GM10266 (cell line): Measurements from ENCODE around the gene MRPS7.
A peak's percentile ranks its signal among the peaks of the same experiment; 100 is the strongest.

Experiments
- DNase-seq: peaks from one replicate; pipeline ENCODE4 v3.0.0; 2012; ENCODE audit errors: extremely low spot score
- TF ChIP-seq, protein P1 (sequence below): IDR thresholded peaks from 2 replicates; pipeline ENCODE4 v1.5.1; 2012; ENCODE audit warnings: mild to moderate bottlenecking, low read depth; ENCODE audit not compliant: control insufficient read depth, insufficient read depth; ENCODE audit errors: missing control alignments

The MRPS7 gene

DNA sequence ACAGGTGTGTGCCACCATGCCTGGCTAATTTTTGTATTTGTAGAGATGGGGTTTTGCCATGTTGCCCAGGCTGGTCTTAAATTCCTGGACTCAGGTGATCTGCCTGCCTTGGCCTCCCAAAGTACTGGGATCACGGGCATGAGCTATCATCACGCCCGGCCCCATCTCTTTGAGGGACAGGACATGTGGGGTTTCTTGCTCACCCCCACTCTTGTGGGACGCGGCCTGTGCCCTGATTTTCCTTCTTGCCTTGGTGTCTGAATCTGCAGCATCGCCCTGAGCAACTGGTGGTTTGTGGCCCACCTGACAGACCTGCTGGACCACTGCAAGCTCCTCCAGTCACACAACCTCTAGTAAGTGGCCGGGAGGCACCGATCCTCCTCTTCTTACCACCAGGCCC, 30.6 kb upstream of the MRPS7 start:
- TF ChIP-seq, protein P1, sequence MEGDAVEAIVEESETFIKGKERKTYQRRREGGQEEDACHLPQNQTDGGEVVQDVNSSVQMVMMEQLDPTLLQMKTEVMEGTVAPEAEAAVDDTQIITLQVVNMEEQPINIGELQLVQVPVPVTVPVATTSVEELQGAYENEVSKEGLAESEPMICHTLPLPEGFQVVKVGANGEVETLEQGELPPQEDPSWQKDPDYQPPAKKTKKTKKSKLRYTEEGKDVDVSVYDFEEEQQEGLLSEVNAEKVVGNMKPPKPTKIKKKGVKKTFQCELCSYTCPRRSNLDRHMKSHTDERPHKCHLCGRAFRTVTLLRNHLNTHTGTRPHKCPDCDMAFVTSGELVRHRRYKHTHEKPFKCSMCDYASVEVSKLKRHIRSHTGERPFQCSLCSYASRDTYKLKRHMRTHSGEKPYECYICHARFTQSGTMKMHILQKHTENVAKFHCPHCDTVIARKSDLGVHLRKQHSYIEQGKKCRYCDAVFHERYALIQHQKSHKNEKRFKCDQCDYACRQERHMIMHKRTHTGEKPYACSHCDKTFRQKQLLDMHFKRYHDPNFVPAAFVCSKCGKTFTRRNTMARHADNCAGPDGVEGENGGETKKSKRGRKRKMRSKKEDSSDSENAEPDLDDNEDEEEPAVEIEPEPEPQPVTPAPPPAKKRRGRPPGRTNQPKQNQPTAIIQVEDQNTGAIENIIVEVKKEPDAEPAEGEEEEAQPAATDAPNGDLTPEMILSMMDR: no peak
- no peak for DNase-seq

DNA sequence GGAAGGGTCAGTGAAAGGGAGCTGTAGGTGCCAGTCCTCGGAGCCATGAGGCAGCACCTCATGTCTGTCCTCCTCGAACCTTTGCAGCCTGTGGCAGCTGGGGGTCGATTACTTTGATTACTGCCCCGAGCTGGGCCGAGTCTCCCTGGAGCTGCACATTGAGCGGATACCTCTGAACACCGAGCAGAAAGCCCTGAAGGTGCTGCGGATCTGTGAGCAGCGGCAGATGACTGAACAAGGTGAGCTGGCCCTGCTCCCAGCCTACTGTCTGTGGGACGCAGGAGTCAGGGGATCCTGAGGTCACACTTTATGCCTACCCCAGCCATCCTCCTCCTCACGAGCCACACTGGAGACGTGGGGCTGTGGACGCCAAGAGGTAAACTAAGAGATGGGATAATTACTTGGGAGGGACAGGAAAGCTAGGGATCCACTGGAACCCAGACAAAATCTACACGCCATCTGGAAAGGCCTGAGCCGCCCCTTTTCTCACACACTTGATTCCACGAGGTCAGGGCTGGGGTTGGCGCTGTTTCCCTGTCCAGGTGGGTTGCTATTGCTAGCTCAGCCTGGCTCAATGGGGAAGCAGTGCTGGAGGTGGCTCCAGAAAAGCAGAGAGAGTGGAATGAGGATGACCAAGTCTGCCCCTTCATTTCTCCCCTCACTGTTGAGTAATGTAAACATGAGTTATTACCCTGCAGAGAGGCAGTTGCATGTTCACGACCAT, 29.8 kb upstream of the MRPS7 start:
- TF ChIP-seq, protein P1: no peak
- no peak for DNase-seq

- TF ChIP-seq, protein P1: no peak
Measured at GRCh38 chr17:75232786-75233185, 28.9 kb upstream of the MRPS7 start.

GRCh38 chr17:75237100-75238014, 24.3 kb upstream of the MRPS7 start:
- TF ChIP-seq, protein P1: no peak
- no peak for DNase-seq

More at GRCh38 chr17:75232786-75233185, 28.9 kb upstream of the MRPS7 start:
- no peak for DNase-seq

- TF ChIP-seq, protein P1: no peak
Measured at GRCh38 chr17:75238020-75238580, 23.6 kb upstream of the MRPS7 start.

GRCh38 chr17:75238684-75239191, 22.9 kb upstream of the MRPS7 start:
- TF ChIP-seq, protein P1: peak; percentile 84
- DNase-seq: peak; percentile 76

More at GRCh38 chr17:75238020-75238580, 23.6 kb upstream of the MRPS7 start:
- no peak for DNase-seq

DNA sequence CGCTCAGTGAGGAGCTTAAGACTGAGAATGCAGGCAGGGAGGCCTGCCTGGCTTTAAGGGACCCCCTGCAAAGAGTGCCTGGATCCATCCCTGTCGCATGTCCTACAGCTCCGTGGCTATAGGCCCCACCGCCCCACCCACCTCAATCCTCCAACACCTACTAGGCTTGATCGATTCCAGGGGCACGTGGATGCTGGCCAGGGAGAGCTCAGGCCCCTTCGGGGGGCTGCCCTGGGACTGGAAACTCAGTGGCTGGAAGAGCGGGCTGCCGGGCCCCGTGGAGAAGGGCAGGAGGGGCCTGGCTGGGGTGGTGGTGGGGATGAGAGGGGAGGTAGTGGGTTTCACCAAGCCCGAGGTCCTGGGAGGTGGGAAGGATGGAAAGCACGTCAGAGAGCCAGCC, 22.5 kb upstream of the MRPS7 start:
- TF ChIP-seq, protein P1: no peak
- no peak for DNase-seq
